ENCODE measurements around the gene ITGB2. TPM values are rescaled to one million over a fixed set of nuclear protein-coding genes. Genes with fewer than 3 reads are reported as not detected.

The ITGB2 gene
- total RNA-seq, 1 experiment from 2014 or later: 1.5 TPM

GRCh38 chr21:44948426-44949120 lies 27.9 kb upstream of the ITGB2 start (continued):
- no peak for TF ChIP-seq REST (IDR thresholded peaks at IDR 0.05; ENCODE audit: low read depth)
- no peak for TF ChIP-seq SIN3A (IDR thresholded peaks at IDR 0.05; ENCODE audit: low read depth)
- TF ChIP-seq YY1 (IDR thresholded peaks at IDR 0.05; ENCODE audit: extremely low read depth, insufficient replicate concordance, low read depth, low read length): no peak
- TF ChIP-seq SRF (IDR thresholded peaks at IDR 0.05; ENCODE audit: low read depth): no peak

GRCh38 chr21:44947930-44948331 lies 27.2 kb upstream of the ITGB2 start:
- DNase-seq (ENCODE audit: low read depth, low spot score): no peak
- H3K4me1 ChIP-seq (ENCODE audit: control insufficient read depth in 1 of 2, insufficient read depth in 2 of 2, low read length in 2 of 2): no peaks in the 10 kb centered on the region; a peak in 1 of 4 replicates
- no peak overlapping the region for H3K4me3 ChIP-seq (replicated peaks in 1 of 2; ENCODE audit: low read depth in 1 of 2, low read length in 2 of 2)
- no peaks in the 10 kb centered on the region for H3K9me2 ChIP-seq (ENCODE audit: insufficient read depth)
- H3K9ac ChIP-seq (ENCODE audit: low read length): no peak overlapping the region
- RAD21 ChIA-PET (ENCODE audit: low non-redundant PET in 1 of 2, low total read pairs in 2 of 2, uncharacterized antibody in 2 of 2, unreplicated experiment in 2 of 2): no interaction called here
- ATAC-seq: no peak
- CTCF ChIA-PET: interaction anchor here (0.7 to 6.4 kb wide), 5 partner anchors 9 to 342 kb away, joined by 3 to 54 read pairs (median 3); no protein-coding TSS in a partner anchor
- no peak overlapping the region for H3K27ac ChIP-seq (ENCODE audit: low read depth, low read length)
- no TSS peak for BruUV-seq (replicated peaks)
- intact Hi-C loops (cut with micrococcal nuclease): no loop called here
- no peak overlapping the region for H2AFZ ChIP-seq (ENCODE audit: low read depth, low read length, poor library complexity, severe bottlenecking)
- no peaks in the 10 kb centered on the region for H4K20me1 ChIP-seq (ENCODE audit: insufficient read depth)
- no peak for TF ChIP-seq POLR2A (IDR thresholded peaks at IDR 0.05; ENCODE audit: borderline replicate concordance, extremely low read depth, insufficient read depth, insufficient read length)
- no peak for TF ChIP-seq SIN3A (IDR thresholded peaks at IDR 0.05; ENCODE audit: low read depth)
- POLR2A ChIA-PET: no interaction called here
- H3K79me2 ChIP-seq (ENCODE audit: insufficient read depth, low read length): peaks cover 96% of the 10 kb centered on the region
- no peaks in the 10 kb centered on the region for H3K27me3 ChIP-seq (ENCODE audit: insufficient read depth, low read length)
- no peaks in the 10 kb centered on the region for H3K9me3 ChIP-seq (ENCODE audit: control insufficient read depth in 1 of 2, insufficient read depth in 1 of 2, low read depth in 1 of 2, low read length in 2 of 2)
- H3K4me2 ChIP-seq (ENCODE audit: low read length): no peak overlapping the region
- peaks cover 12 to 33% of the 10 kb centered on the region in 2 experiments for H3K36me3 ChIP-seq (ENCODE audit: control insufficient read depth in 1 of 2, insufficient read depth in 2 of 2, low read length in 2 of 2)
